MM.1S (cell line): ENCODE results near the gene ELOVL1.

Experiments used
- DNase-seq: peaks from one replicate; pipeline ENCODE4 v3.0.0-alpha.2; 2015
- H2AFZ ChIP-seq: fragments of 300-600 bp; sonication (generic); 2 replicates; pipeline ENCODE4 v1.6.0; 2016; ENCODE audit warnings: antibody characterized with exemption, low read length
- H3F3A ChIP-seq: fragments of 300-600 bp; sonication (generic); 2 replicates; pipeline ENCODE4 v1.6.1; 2016; ENCODE audit warnings: mild to moderate bottlenecking, antibody characterized with exemption, low read length, moderate library complexity, mixed read lengths; ENCODE audit not compliant: insufficient read depth
- H3K27ac ChIP-seq: fragments of 300-600 bp; sonication (generic); 2 replicates; pipeline ENCODE4 v1.5.1; 2016; ENCODE audit warnings: mild to moderate bottlenecking, low read length
- H3K27me3 ChIP-seq: fragments of 300-600 bp; sonication (generic); replicated peaks from 2 replicates; pipeline ENCODE4 v1.6.0; 2016; ENCODE audit warnings: low read length; ENCODE audit not compliant: insufficient read depth
- H3K36me3 ChIP-seq: fragments of 300-600 bp; sonication (generic); replicated peaks from 2 replicates; pipeline ENCODE4 v1.6.1; 2016; ENCODE audit warnings: mild to moderate bottlenecking, low read length, mixed read lengths; ENCODE audit not compliant: insufficient read depth
- H3K4me1 ChIP-seq: fragments of 300-600 bp; sonication (generic); 2 replicates; pipeline ENCODE4 v1.6.1; 2016; ENCODE audit warnings: low read length, mixed read lengths
- H3K4me2 ChIP-seq: fragments of 300-600 bp; sonication (generic); 2 replicates; pipeline ENCODE4 v1.6.0; 2016; ENCODE audit warnings: low read depth, low read length
- H3K4me3 ChIP-seq: fragments of 300-600 bp; sonication (generic); 2 replicates; pipeline ENCODE4 v1.5.1; 2016; ENCODE audit warnings: low read length, mixed read lengths
- H3K79me2 ChIP-seq: fragments of 300-600 bp; sonication (generic); 2 replicates; pipeline ENCODE4 v1.6.1; 2016; ENCODE audit warnings: mixed run types, low read length, mixed read lengths
- H3K9ac ChIP-seq: fragments of 300-600 bp; sonication (generic); 2 replicates; pipeline ENCODE4 v1.6.1; 2016; ENCODE audit warnings: low read length, mixed read lengths
- H3K9me2 ChIP-seq: fragments of 300-600 bp; sonication (generic); replicated peaks from 2 replicates; pipeline ENCODE4 v1.6.1; 2016; ENCODE audit warnings: mild to moderate bottlenecking, low read length, mixed read lengths; ENCODE audit not compliant: insufficient read depth
- H3K9me3 ChIP-seq: fragments of 300-600 bp; sonication (generic); replicated peaks from 2 replicates; pipeline ENCODE4 v1.6.1; 2016; ENCODE audit warnings: mild to moderate bottlenecking, low read length, mixed read lengths; ENCODE audit not compliant: insufficient read depth
- H4K20me1 ChIP-seq: fragments of 300-600 bp; sonication (generic); 2 replicates; pipeline ENCODE4 v1.6.1; 2016; ENCODE audit warnings: mild to moderate bottlenecking, low read length, moderate library complexity, mixed read lengths; ENCODE audit not compliant: insufficient read depth
- CTCF ChIP-seq: fragments of 300-600 bp; sonication (generic); IDR thresholded peaks from 2 replicates; pipeline ENCODE4 v1.5.1; 2016; ENCODE audit warnings: antibody characterized with exemption, low read length, mixed read lengths
- EZH2 ChIP-seq: fragments of 300-600 bp; sonication (generic); optimal IDR thresholded peaks from 2 replicates; pipeline ENCODE3; 2017; ENCODE audit warnings: low read depth, mild to moderate bottlenecking, antibody characterized with exemption, low read length, mixed read lengths
- EZH2phosphoT487 ChIP-seq: fragments of 300-600 bp; sonication (generic); IDR thresholded peaks from 2 replicates; pipeline ENCODE4 v1.6.1; 2018; ENCODE audit warnings: antibody characterized with exemption, low read length

Gene ELOVL1

GRCh38 chr1:43319288-43319687 lies 48.5 kb downstream of the ELOVL1 start:
- Histone ChIP-seq H3F3A (no peaks in the 10 kb centered on the region), H3K9ac (no peak overlapping the region), H2AFZ (no peak overlapping the region), H3K4me2 (no peak overlapping the region), H3K4me3 (no peak overlapping the region), H3K79me2 (no peaks in the 10 kb centered on the region), H3K27me3 (no peaks in the 10 kb centered on the region), H3K4me1 (no peaks in the 10 kb centered on the region), H3K9me2 (no peaks in the 10 kb centered on the region), H3K9me3 (no peaks in the 10 kb centered on the region), H3K27ac (no peak overlapping the region), H3K36me3 (no peaks in the 10 kb centered on the region), H4K20me1 (no peaks in the 10 kb centered on the region)
- no peak for TF ChIP-seq EZH2
- no peak for TF ChIP-seq EZH2phosphoT487
- TF ChIP-seq CTCF: no peak
- DNase-seq: no peak

DNA sequence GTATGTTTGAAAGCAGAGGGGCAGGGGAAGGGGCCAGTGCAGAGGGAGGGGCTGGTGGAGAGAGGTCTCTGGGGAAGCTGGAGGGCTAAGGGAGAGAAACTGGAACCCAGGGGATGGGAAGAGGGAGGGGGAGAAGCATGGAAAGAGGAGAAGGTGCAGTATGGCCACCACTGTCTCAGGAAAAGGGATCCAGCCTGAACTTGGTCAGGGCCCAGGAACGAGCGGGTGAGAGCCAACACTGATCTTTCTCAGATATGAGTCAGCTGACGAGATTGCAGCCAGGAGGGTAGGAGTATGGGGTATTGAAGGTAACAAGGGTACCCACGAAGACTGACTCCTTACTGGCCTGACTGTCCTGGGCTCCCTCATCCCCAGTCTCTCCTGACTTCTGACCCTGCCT lies 49.0 kb downstream of the ELOVL1 start:
- H3K9me2 ChIP-seq: no peaks in the 10 kb centered on the region
- DNase-seq: no peak
- H2AFZ ChIP-seq: no peak overlapping the region
- TF ChIP-seq EZH2 (no peak), CTCF (no peak), EZH2phosphoT487 (no peak)
- no peaks in the 10 kb centered on the region for H3K79me2 ChIP-seq
- H3K4me2 ChIP-seq: no peak overlapping the region
- no peak overlapping the region for H3K4me3 ChIP-seq
- H3K9me3 ChIP-seq: no peaks in the 10 kb centered on the region
- H3K4me1 ChIP-seq: no peaks in the 10 kb centered on the region
- no peak overlapping the region for H3K9ac ChIP-seq
- H3K27ac ChIP-seq: no peak overlapping the region
- H3F3A ChIP-seq: no peaks in the 10 kb centered on the region
- no peaks in the 10 kb centered on the region for H3K27me3 ChIP-seq
- no peaks in the 10 kb centered on the region for H3K36me3 ChIP-seq
- H4K20me1 ChIP-seq: no peaks in the 10 kb centered on the region

GRCh38 chr1:43317817-43318471 lies 49.9 kb downstream of the ELOVL1 start:
- no peak for DNase-seq
- no peaks in the 10 kb centered on the region for H3K9me3 ChIP-seq
- no peaks in the 10 kb centered on the region for H3K79me2 ChIP-seq
- H4K20me1 ChIP-seq: no peaks in the 10 kb centered on the region
- no peaks in the 10 kb centered on the region for H3K9me2 ChIP-seq
- no peak overlapping the region for H2AFZ ChIP-seq
- H3K27ac ChIP-seq: no peak overlapping the region
- H3F3A ChIP-seq: no peaks in the 10 kb centered on the region
- H3K36me3 ChIP-seq: no peaks in the 10 kb centered on the region
- no peaks in the 10 kb centered on the region for H3K4me1 ChIP-seq
- H3K4me2 ChIP-seq: no peak overlapping the region
- TF ChIP-seq EZH2phosphoT487 (no peak), EZH2 (no peak), CTCF (no peak)
- no peak overlapping the region for H3K4me3 ChIP-seq
- H3K9ac ChIP-seq: no peak overlapping the region
- H3K27me3 ChIP-seq: no peaks in the 10 kb centered on the region
